K562 treated with DMSO at 1 percent for 4 hours (cell line): Measurements from ENCODE around the gene OR52E6. TPM values are rescaled to one million over a fixed set of nuclear protein-coding genes. Genes with fewer than 3 reads are reported as not detected.

Source experiments
- total RNA-seq: library from RNA; unstranded; fragments of 300-600 nt; gene quantifications from 2 replicates; pipeline ENCODE4 v1.2.3, GENCODE V29; 2022; ENCODE audit not compliant: insufficient read depth

The OR52E6 gene
- not detected in 2 replicates for total RNA-seq

GRCh38 chr11:5841797-5842196, at the start of gene OR52E6:
Gene OR52E6, minus strand, starts transcription at chr11:5841897. Its CDS starts 0 bp downstream, at chr11:5841897.

GRCh38 chr11:5880329-5880728, 38.6 kb upstream of the OR52E6 start, which contains the start of gene OR52E4:
Gene OR52E4, plus strand, starts transcription at chr11:5880629. Its CDS starts 3,664 bp downstream, at chr11:5884293.

DNA sequence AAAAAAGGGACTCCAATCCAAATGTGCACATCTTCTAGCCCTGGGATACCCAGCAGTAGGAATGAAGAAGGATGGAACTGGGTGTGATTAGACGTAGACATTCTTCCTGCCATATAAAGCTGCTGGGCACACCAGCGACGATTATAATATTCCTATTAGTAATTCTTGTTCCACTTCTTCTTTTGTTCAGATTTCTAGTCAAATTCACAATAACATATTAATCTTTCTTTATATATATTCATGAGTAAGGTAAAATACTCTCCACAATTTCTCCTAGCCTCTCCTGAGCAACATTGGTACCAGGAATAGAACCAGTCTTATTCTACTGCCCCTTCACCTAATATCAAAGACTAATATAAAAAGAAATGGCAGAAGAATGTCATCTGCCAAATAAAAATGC, 15.9 kb upstream of the OR52E6 start, which contains the start of gene OR52E8:
Gene OR52E8, minus strand, starts transcription at position 101 of the 400 bp plus-strand sequence. Its CDS starts 0 bp downstream, at position 101.

DNA sequence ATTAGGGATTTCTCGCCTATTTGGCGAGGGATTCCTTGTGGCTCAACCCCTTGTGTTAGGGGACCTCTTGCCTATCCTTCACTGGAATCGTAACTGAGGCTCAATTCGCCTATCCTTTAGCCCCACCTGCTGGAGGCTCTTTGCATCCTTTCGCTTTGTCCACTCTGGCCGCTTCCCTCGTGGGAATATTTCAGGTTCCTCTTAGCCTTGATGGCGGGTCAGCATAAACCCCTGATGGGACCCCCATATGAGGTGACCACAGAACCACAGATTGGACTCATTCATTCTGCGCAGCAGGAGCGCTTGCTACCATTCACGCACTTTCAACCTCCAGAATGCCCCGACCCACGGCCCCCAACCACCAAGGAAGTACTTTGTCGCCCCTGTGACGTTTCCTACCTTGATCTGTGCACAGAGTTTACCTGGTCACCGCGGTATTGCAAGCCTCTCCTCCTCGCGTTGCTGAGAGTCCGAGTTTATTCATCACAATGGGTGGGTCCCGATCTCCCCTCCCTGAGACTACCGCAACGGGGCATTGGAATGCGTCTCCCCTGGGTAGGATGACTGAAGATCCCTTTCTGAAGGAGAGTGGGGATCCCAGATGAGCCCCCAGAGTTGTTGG, 33.1 kb downstream of the OR52E6 start, which contains the start of gene OR52N2:
Gene OR52N2, plus strand, starts transcription at position 425 of the 622 bp plus-strand sequence. CDS start 11,412 bp downstream, outside the sequence.

GRCh38 chr11:5791165-5791564, 50.5 kb downstream of the OR52E6 start, which contains the start of gene OR52N1:
Gene OR52N1, minus strand, starts transcription at chr11:5791265. Its CDS starts 2,449 bp downstream, at chr11:5788816.

Other genes starting within 250 kb of the OR52E6 start
- 10.9 and 13.0 TPM in 2 replicates for gene TRIM6, start 245.3 kb downstream of the OR52E6 start, total RNA-seq
- gene TRIM34, start 216.9 kb downstream of the OR52E6 start, total RNA-seq = 2.0 and 3.1 TPM in 2 replicates
- 11.6 and 13.1 TPM in 2 replicates for gene TRIM5, start 156.8 kb downstream of the OR52E6 start, total RNA-seq
- gene TRIM22, start 152.1 kb downstream of the OR52E6 start, total RNA-seq = 0.41 and 0.45 TPM in 2 replicates
- not detected in 2 replicates for gene OR56B1, start 105.4 kb downstream of the OR52E6 start, total RNA-seq
- gene OR52N4, start 87.7 kb downstream of the OR52E6 start, total RNA-seq = not detected in 2 replicates
- not detected in 2 replicates for gene OR52N5, start 58.5 kb downstream of the OR52E6 start, total RNA-seq
- gene OR52N1, start 50.6 kb downstream of the OR52E6 start, total RNA-seq = not detected in 2 replicates
- gene OR52N2, start 33.0 kb downstream of the OR52E6 start, total RNA-seq = not detected in 2 replicates
- not detected in 2 replicates for gene OR52E8, start 15.8 kb upstream of the OR52E6 start, total RNA-seq
- gene OR52E4, start 38.7 kb upstream of the OR52E6 start, total RNA-seq = not detected in 2 replicates
- not detected in 2 replicates for gene OR52E5, start 51.3 kb upstream of the OR52E6 start, total RNA-seq
- gene OR56A3, start 100.4 kb upstream of the OR52E6 start, total RNA-seq = not detected in 2 replicates
- not detected in 2 replicates for gene OR56A5, start 126.6 kb upstream of the OR52E6 start, total RNA-seq
- gene OR52L1, start 145.1 kb upstream of the OR52E6 start, total RNA-seq = not detected in 2 replicates
- gene OR56A4, start 165.0 kb upstream of the OR52E6 start, total RNA-seq = not detected in 2 replicates
- gene OR56A1, start 188.9 kb upstream of the OR52E6 start, total RNA-seq = not detected in 2 replicates